EH (cell line): Measurements from ENCODE around the gene SDK1.

Experiments used
- DNase-seq: peaks from one replicate; pipeline ENCODE4 v3.0.0-alpha.2; 2015; ENCODE audit warnings: low read depth

Gene SDK1

DNA sequence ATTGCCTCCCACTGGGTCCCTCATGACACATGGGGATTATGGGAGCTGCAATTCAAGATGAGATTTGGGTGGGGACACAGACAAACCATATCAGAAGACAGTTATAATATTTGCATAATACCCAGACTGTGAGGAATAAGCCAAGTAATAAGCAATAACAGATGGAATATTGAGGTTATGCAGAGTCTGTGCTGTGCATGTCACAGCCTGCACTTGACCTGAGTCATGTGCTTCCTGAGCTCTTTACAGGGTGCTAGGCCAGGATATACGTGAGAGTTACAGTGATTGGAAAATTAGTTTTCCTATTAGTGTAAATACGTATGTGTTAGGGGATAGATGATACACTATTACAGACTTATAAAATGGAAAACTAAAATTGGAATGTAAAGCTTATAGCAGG lies 288.7 kb downstream of the SDK1 start:
- DNase-seq, result no peak

DNA sequence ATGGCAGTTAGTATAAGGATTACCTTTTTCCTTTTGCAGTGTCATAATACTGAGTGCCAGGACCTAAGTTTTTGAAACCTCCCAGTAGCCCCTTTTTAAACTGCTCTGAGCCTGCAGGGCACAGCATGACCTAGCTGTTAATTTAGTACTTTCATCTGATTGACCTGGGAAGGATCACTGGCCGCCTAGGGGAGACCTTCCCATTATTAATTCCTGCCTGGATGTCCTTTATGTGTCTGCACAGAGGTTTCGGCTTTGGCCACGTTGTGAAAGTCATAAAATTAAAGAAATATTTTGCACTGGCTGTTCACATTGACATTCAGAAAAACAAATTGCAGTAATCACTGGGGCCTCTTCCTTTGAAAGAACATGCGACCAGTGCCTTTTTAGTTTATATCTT lies 290.2 kb downstream of the SDK1 start:
- DNase-seq, result no peak

DNA sequence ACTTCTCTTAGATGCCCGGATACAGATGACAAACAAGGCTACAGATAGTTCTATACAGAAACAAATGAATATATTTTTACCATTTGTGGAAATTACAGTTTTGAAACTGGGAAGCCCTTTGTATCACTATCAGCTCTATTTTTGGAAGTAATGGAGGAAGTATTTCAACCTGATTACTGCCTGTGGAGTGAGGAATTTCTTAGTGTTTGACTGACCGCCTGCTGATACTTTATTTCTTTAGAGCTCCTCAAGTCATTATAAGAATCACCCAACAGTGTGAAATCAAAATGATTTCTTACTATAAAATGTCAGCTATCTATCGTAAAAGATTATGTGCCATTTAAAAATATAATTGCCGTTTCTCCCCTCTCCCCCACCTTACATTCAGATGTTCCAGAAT lies 290.9 kb downstream of the SDK1 start:
- DNase-seq, result no peak

DNA sequence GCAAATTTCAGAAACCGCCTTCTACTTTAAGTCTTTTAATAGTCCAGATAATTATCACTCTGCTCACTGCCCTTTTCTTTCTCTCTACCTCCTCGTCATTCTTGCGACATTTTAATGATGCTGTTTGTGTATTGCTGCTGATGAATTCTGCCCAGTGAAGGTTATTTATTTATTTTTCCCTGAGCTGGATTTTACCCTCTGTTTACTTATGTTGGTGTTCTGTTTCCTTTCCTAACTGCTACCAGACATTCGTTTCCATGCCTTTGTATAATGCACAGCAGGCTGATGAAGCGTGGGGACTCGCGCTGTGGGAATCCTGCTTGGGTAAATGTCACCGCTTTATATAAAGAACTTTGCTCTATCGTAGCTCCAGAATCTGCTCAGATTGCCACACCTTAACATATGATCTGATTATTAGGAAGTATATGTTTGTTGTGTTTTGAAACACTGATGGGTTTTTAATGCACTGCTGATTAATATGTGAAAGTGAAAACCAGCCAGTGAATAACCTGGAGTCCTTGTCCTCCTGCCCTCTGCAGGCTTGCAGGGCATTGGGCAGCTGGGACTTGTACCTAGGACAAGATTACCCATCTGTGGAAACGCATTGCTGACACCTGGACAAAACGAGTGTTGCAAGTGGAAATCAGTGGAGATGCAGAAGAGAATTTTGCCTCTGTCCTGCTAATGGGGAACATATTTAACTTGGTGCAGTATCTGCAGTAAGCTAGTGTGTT lies 291.5 kb downstream of the SDK1 start:
- DNase-seq, result no peak

DNA sequence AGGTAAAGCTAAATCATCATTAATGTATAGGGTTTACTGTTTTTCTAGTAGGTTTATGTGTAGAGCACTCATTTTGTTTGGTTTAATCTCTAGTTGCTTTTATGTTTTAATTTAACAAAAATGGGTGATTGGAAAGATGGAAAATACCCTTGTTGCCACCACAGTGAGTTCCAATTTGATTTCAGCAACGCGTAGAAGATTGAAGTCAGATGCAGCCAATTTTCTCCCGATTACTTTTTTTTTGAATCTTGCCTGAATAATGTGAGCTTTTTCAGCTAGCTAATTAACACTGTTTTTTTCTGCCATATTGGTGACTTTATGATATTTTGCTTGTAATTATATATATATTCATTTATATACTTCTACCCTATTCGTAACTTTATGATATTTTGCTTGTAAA lies 293.8 kb downstream of the SDK1 start:
- DNase-seq, result no peak

DNA sequence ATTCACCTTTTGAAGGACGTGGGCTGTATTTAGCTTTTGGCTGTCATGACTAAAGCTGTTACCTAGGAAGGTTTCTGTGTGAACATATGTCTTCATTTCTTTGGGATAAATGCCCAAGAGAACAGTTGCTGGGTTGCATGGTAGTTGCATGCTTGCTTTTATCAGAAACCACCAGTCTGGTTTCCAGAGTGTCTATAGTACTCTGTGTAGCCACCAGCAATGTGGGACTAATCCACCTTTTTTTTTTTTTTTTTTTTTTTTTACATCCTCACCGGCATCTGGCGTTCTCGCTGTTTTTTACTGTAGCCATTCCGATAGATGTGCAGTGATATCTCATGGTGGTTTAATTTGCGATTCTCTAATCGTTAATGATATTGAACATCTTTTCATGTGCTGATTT lies 297.8 kb downstream of the SDK1 start:
- DNase-seq, result no peak

DNA sequence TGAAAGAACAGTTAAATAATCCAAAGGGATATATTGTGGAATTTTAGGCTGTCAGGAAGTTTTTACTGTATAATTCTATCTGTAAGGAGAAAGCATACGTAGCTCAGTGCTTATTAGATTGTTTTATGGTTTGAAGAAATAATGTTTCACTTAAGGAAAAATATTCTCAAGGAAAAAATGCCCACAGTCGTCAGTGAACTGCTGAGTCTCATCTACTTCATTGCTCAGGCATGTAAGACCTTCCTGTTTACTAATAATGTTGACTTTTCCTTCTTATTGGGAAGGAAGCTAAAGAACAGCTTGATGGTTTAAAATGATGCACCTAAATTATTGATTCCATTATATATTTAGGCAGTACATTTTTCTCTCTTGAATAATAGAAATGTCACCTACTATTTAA lies 304.2 kb downstream of the SDK1 start:
- no peak for DNase-seq

DNA sequence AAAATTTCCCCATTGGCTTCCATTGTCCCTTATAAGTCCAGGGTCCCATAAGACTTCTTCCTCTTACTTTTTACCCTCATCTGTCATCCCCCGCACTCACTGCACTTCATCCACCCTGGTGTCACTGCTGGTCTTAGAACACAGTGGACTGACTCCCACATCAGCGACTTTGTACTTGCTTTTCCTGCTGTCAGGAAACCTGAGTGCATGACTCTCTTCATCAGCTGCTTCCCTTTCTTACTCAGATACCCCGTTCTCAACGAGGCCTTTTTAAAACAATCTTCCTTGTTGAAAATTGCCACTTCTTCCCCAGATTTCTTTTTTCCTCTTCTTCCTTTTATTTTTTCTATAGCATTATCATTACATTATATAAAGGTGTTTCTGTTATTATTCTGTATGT lies 305.4 kb downstream of the SDK1 start:
- no peak for DNase-seq

DNA sequence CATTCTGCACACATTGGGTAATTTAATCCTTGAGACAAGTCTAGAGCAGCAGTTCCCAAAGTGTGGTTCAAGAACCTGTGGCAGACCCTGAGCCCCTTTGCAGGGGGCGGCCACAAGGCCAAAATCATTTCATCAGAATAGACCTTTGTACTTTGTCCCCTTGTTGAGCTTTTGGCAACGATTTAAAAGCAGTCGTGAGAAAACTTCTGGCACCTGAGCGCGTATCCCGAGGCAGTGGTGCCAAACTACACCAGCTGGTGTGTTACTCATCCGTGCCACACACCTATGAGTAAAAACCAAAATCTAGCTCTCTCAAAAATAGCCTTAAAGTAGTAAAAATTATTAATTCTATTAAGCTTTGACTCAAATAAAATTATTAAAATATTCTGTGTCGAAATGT lies 306.8 kb downstream of the SDK1 start:
- no peak for DNase-seq

DNA sequence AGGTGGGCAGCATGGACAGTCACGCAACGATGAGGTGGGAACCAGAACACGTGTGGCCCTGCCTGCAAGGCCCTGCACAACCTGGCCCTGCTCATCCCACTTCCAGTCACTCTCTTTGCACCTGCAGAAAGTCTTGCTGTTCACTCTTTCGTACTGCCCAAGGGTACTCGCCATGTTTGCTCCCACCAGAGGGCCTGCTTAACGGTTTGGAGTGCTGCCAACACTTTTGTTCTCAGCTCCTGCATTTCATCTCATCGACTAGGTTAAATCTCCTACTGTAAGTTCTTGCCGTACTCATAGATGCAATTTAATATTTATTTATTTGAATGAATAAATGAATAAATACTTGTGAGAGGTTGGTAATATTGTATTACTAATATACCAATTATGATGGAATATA lies 315.3 kb downstream of the SDK1 start:
- no peak for DNase-seq

DNA sequence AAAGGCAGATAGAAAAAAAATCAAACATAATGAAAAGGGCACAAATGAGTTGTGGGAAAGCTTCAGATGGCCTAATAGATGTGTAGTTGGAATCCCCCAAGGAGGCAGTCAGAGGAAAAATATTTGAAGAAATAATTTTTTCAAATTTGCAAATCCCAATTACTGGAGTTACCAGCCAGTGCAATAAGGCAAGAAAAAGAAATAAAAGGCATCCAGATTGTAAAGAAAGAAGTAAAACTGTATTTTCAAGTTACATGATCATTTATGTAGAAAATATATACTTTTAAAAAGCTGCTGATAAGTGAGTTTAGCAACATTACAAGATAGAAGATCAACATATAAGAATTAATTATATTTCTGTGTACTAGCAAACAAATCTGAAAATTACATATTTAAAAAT lies 329.0 kb downstream of the SDK1 start:
- no peak for DNase-seq

DNA sequence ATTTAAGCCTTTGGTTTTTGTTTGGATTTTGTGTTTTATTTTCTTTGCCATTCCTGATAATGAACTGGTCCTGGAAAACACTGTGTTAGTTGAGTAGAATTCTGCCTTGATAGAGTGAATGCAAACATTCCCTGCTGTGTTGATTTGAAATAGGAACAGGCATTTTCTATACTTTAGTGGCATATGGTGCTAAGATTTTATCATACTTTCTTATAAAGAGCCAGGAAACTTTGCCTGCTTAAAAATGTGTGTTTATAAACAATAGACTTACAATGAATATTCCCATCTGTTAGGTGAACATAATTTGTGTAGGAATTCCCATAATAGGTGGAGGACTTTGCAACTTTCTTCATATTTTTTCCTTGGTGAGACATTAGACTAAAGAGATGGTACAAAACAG lies 333.3 kb downstream of the SDK1 start:
- no peak for DNase-seq

DNA sequence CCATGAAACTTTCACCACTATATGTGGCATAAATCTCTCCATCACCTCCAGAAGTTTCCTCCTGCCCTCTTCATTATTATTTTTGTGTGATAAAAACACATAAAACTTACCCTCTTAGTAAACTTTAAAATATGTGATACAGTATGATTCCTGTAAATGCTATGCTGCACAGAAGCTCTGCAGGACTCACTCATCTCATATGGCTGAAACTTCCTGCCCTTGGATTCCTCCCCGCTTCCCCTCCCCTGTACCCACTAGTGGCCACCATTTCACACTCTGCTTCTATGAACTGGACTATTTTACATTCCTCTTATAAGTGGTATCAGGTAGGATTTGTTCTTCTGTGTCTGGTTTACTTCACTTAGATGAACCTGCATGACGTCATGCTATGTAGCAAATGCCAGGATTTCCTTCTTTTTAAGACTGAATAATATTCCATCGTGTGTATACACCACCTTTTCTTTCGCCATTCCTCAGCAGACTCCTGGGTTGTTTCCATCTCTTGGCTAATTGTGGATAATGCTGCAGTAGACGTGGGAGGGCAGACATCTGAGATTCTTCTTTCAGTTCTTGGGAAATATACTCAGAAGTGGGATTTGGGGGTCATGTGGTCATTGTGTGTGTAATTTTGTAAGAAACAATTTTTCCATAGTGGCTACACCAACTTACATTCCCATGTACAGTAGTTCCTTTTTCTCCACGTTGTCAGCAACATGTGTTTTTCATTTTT lies 335.2 kb downstream of the SDK1 start:
- DNase-seq, result no peak

DNA sequence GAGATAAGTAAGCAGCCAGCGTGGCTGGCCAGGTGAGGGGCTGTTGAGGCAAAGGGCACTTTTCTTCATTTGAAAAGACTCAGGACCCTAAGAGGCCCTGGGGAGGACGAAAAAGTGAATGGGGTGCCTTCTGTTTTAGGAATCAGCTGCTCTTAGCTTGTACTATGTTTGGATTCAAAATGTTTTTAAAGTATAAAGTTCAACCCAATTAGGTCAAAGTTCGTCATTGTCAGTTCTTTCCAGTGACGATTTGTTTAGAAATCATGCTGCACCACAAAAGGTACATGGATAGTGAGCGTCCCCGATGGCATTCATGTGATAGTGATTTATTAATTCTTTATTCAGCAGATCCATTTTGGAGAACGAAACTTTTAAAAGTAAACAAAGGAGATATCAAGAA lies 338.2 kb downstream of the SDK1 start:
- no peak for DNase-seq

DNA sequence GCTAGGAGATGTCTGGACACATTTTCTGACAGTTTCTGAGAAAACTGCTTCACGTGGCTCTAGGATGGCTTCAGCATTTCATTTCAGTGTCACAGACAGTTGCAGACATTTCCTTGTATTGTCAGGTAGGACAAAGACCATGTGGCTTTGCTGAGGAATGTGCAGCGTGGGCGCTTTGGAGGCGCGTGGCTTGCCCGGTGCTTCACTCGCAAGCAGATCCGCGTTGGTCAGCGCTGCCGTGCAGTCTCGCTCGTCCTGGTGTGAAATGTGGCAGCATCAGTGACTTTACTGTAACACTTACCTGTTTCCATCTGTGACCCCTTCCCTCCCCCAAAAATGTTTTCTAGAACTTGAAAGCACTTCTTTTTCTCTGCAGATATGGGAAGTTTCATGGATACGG lies 340.5 kb downstream of the SDK1 start:
- no peak for DNase-seq

DNA sequence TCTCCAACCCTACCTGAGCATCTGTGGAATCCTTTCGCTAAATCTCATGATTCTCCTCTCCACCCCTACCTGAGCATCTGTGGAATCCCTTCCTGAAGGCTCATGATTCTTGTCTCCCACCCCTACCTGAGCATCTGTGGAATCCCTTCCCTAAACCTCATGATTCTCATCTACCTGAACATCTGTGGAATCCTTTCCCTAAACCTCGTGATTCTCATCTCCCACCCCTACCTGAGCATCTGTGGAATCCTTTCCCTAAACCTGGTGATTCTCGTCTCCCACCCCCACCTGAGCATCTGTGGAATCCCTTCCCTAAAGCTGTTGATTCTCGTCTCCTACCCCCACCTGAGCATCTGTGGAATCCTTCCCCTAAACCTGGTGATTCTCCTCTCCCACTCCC lies 342.0 kb downstream of the SDK1 start:
- no peak for DNase-seq

DNA sequence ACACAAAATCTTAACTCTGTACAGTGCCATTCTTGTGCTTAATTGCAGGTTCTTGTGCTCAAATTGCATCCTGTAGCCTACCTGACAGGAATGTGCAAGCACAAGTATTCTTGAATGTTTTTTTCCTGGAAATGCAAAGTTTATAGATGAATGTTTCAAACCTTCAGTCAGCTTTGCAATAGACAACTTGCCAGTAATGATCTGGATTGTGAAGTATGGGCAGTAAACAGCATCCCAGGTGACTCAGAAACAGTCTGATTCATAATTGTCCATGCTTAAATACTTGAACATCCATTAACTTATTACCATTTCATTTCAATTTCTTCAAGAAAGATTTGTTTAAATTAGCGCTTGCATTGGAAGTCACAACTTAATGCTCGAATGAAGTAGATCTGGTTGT lies 347.2 kb downstream of the SDK1 start:
- no peak for DNase-seq

DNA sequence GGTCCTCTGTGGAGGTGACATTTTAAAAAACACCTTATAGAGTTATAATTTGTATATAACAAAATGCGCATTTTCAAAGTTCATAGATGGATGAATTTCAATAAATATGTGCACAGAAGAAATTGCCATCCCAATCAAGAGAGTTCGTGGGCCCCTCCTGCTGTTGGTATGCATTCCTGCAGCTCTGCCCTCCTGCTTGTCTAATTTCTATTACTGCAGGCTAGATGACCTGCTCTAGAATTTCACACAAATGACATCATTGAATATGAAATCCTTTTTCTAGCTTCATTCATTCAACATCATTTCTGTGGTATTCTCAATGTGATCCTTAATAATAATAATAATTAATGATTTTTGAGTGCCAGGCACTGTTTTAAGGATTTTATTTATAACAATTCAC lies 348.2 kb downstream of the SDK1 start:
- DNase-seq, result no peak

DNA sequence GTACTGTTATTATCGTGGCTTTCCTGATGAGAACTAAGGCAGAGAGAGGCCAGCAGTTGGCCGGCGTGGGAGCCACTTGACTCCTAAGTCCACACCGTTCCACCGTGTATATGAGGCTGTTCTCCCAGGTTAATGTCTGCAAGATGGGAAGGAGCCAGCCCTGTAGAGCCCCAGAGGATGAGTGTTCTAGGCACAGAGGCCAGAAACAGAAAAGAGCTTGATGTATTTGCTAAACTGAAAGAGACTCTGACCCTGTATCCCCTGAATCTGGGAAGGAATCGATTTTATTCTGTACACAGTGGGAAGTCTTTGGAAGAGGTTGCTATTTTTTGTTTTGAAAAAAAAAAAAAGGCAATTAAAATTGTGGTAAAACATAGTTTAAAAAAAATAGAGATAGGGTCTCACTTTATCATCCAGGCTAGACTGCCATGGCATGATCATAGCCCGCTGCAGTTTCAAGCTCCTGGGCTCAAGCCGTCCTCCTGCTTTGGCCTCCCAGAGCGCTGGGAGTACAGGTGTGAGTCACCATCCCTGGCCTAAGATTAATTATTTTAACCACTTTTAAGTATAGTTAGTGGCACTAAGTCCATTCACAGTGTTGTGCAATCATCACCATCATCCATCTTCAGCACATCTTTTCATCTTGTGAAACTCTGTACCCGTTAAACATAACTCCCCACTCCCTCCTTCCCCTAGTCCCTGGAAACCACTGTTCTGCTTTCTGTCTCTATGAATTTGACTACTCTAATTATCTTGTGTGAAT lies 348.8 kb downstream of the SDK1 start:
- DNase-seq, result no peak

DNA sequence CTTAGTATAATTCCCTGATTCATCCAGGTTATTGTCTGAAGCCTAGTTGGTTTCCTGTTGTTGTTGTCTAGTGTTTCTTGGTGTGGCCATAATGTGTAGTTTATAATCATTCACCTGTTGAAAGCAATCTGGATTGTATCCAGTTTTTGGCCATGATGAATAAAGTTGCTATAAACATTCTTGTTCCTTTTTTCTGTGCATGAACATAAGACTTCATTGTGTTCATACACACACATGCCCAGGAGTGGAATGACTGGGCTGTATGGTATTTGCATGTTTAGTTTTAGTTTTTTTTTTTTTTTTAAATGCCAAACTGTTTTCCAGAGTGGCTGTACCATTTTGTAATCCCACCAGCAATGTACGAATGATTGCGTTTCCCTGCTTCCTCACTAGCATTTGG lies 349.8 kb downstream of the SDK1 start:
- DNase-seq, result no peak

DNA sequence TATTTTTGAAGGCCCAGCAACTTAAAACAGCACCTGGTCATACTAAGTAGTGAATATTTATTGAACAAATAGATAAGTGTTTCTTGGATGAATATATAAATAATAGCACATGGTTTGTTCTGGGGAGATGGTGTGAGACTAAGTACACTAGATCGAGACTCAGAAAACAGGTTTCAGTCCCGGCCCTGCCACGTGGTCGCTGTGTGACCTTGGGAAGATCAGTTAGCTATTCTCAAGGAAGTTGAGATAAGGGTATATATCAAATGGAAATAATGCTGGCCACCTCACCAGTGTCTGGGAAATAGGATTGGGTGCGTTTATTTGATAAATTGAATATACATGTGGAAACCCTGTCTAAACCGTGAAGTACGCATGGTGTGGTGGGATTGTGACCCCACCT lies 354.6 kb downstream of the SDK1 start:
- no peak for DNase-seq

DNA sequence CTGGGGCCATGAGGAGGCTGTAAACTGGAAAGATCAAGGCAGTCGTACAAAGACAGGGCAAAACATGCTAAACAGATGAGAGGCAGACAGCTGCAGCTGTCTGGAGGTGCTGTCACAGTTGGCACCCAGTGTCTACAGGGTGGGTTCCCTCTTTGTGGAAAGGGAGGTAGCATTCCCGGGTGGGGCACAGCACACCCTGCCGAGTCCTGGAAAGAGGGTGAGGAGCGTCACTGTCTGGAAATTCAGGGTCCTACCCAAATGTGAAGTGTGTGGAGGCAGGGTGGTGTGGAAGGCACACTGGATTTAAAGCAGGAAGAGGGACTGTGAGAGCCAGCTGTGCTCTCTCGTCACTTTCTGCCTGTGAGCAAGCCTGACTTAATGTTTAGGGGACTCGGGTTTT lies 356.2 kb downstream of the SDK1 start:
- DNase-seq, result no peak

DNA sequence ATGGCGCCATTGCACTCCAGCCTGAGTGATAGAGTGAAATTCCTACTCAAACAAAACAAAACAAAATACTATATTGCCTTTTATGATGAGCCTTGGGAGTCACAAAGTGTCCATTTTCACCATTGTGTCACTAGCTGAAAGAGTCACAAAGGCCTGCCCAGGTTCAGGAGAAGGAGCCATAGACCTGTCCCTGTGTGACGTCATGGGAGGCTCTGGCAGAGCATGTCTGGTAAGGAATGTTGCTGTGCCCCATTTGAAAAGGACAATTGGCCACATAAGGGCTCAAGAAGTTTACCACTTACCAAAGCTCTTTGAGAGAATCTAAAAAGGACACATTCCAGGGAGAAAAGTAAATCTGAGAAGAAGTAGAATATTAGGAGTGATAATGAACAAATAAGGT lies 367.7 kb downstream of the SDK1 start:
- no peak for DNase-seq
